NCI-H1417 (cell line): Measurements from ENCODE around the gene SIX2.

Experiments
- DNase-seq, 3 experiments: peaks; one replicate each; lab custom pipeline; 2025; lab: John Stamatoyannopoulos, UW

The SIX2 gene

DNA sequence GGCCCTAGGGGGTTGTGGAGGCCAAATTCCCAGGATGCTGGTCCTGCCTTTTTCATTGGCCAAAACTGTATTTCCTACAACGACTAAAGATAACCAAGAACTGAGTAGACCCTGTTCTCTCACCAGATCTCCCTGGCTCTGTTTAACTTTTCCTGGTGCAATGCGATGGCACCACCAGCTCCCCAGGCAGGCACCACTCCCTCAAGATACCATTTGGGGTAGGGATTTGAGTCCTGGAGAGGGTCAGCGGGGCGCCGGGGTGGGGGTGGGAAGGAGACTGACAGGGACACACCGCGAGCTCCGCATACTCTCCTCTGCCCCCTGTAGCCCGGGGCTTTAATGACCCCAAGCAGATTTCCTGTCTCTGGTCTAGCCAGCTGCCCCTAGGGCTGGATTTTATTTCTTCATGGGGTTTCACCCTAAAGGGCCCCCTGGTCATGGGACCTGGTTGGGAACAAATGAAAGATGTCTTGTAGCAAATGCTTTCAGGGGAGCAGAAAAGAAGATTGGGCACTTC lies 7.3 kb downstream of the SIX2 start:
- no peak for DNase-seq

DNA sequence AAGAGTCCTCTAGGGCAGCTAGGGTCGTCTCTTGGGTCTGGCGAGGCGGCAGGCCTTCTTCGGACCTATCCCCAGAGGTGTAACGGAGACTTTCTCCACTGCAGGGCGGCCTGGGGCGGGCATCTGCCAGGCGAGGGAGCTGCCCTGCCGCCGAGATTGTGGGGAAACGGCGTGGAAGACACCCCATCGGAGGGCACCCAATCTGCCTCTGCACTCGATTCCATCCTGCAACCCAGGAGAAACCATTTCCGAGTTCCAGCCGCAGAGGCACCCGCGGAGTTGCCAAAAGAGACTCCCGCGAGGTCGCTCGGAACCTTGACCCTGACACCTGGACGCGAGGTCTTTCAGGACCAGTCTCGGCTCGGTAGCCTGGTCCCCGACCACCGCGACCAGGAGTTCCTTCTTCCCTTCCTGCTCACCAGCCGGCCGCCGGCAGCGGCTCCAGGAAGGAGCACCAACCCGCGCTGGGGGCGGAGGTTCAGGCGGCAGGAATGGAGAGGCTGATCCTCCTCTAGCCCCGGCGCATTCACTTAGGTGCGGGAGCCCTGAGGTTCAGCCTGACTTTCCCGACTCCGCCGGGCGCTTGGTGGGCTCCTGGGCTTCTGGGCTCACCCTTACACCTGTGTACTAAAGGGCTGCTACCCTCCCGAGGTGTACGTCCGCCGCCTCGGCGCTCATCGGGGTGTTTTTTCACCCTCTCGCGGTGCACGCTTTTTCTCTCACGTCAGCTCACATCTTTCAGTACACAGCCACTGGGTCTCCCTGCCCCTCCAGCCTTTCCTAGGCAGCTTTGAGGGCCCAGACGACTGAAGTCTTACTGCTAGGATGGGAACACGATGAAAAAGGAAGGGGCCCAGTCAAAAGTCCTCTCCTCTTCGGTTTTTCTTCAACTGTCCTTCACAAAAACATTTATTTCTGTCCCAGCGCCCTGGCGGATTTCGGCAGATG lies 8.1 kb downstream of the SIX2 start:
- DNase-seq = no peak

DNA sequence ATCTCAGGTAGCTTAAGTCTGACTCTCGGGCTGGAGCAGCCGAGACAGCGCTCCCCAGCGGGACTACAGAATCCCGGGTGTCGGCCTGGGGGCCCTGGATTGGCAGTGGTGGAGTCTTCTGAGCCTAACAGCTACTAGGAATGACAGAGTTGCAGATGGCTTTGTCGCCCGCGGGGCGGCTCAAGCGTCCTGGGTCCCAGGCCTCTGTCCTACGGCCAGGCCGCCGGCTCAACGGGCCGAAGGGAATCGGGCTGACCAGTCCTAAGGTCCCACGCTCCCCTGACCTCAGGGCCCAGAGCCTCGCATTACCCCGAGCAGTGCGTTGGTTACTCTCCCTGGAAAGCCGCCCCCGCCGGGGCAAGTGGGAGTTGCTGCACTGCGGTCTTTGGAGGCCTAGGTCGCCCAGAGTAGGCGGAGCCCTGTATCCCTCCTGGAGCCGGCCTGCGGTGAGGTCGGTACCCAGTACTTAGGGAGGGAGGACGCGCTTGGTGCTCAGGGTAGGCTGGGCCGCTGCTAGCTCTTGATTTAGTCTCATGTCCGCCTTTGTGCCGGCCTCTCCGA lies 8.8 kb downstream of the SIX2 start:
- DNase-seq = no peak

DNA sequence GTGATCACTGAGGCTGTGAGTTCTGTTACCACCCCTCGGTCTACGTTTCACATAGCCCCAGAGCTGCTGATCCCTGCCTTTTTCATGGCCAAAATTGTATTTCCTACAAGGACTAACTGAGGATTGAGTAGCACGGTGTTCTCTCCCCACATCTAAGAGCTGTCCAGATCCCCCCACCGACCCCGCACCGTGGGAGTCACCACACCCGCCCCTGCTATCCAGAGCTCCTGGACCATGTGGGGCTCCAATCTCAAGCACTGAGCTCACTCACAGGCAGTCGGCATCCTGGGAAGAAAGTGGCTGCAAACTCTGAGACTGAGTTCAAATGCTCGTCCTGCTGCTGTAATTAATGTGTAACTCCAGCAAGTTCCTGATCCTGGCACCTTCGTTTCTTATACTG lies 9.7 kb downstream of the SIX2 start:
- DNase-seq = no peak

DNA sequence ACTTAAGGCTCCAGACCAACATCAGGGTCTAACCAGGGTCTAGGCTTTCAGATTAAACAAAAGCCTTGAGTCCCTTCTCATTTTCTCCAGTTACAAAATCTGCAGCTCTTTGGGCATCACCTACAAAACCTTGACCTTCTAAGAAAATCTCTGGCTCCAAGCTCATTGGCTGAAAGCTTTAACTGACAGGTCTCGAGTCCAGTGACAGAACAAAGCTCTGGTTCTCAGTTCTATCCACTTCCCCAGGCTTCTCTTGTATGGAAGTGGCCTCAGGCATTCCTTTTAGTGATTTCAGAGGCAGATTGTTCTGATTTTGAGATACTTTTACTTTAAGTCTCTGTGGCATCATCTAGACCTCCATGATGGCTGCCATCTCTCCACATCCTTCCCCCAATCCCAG lies 11.3 kb downstream of the SIX2 start:
- DNase-seq = no peak

GRCh38 chr2:44996356-44996755 lies 12.9 kb downstream of the SIX2 start:
- no peak for DNase-seq

DNA sequence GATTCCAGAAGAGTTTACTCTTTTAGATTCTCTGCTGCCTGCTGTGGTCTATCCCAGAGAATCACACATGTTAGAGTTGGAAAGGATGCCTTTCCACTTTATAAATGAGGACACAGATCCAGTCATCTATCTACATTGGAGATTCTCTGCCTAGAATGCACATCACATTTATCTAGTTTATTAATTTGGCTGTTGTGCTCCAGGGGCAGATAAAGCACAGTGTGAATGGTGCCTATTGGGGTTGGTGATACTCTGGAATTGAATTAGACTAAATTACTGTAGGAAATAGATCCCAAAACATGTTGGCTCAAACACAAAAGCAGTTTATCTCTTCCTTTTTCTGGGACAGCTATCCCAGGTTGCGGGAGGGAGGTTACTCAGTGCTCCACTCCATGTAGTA lies 14.9 kb downstream of the SIX2 start:
- DNase-seq = no peak

DNA sequence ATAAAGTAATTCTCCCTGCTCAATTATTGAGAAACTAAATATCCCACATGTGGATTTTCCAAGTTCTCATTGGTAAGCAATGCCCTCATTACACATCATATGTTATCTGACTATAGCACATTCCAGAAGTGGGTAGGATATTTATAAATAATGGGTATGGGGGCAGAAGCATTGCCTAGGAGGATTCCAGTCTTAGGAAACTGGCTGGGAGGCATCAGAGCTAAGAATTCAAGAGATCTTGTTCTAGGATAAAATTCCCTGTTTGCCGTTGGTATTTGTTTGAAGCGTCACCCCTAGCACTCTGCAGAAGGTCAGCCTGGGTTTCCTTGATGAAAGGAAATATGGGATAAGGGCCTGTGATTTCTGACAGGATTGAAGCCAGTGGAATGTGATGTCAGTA lies 20.1 kb downstream of the SIX2 start:
- DNase-seq = no peak

- no peak for DNase-seq
Observed at GRCh38 chr2:44983836-44984604, 25.2 kb downstream of the SIX2 start.

GRCh38 chr2:44981714-44982108 lies 27.5 kb downstream of the SIX2 start:
- DNase-seq = peak; percentile 75 to 92 (median 89)

- DNase-seq = peak in 2 of 3 experiments; percentile 65 to 80
Observed at GRCh38 chr2:44980751-44981713, 28.2 kb downstream of the SIX2 start.

GRCh38 chr2:44979581-44979980 lies 29.7 kb downstream of the SIX2 start:
- DNase-seq = no peak

DNA sequence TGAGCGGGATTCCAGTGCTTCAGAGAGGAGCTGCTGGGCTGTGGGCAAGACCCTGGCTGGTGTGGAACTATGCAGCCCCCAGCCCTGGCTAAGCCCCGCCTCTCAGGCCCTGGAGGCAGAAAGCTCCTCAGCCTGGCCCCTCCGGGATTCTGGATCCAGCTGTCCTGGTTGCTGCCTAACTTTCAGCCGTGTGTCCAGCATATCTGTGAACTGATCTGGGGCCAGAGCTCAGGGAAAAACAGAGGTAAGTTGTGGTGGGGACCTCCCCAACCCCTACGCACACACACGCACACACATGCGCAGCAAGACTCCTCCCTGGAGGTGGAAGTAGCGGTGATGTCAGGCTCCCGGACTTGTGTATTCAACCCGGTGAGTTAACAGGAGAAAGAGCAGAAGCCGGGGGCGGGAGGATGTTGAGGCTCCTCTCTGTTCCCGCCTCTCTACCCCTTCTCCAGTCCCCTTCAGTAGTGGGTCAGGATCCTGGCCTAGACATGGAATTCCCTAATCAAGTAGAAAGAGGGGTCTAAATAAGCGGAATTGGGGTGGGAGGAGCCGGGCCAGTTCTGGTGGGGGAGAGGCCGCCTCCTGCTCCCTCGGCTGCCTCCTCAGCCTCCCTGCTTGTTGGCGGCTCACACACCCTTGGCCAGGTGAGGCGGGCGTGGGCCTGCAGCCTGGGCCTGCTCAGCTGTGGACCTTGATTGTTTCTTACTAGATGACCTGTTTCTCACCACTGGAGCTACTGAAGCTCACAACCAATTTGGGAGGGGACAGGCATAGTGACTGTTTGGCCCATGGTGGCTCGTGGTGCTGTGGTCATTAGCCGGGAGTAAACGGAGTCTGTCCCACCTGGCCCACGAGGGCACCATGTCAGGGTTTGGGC lies 33.4 kb downstream of the SIX2 start:
- DNase-seq = no peak

DNA sequence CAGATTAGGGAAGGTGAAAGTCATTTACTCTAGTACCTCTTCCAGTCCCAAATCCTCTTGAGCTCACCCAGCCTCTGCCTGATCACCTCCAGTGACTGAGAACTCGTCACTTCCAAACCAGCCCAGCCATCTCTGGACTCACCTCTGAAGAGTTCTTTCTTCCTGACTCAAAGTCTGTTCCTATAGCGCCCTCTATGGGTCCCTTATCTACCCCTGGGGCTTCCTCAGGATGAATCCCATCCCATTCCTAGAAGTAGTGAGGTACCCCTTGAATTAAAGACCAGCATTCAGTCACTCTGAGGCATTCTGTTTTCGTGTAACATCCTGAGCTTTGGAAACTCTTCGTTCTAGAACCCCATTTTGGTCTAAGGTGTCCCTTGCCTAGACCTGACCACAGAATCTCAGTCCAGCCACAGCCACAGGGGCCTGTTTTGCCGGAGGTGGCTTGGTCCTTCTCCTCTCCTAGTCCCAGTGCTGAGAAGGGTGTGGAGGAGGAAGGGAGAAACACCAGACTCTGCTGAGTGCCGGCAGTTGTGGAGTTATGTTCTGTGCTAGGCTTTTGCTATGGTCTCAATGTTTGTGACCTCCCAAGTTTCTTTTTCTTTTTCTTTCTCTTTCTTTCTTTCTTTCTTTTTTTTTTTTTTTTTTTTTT lies 35.1 kb downstream of the SIX2 start:
- DNase-seq = peak; percentile 67 to 87 (median 80)

- DNase-seq = peak in 2 of 3 experiments; percentile 78 to 90
Observed at GRCh38 chr2:44972771-44973535, 36.3 kb downstream of the SIX2 start.

- no peak for DNase-seq
Observed at GRCh38 chr2:44970846-44971450, 38.3 kb downstream of the SIX2 start.

DNA sequence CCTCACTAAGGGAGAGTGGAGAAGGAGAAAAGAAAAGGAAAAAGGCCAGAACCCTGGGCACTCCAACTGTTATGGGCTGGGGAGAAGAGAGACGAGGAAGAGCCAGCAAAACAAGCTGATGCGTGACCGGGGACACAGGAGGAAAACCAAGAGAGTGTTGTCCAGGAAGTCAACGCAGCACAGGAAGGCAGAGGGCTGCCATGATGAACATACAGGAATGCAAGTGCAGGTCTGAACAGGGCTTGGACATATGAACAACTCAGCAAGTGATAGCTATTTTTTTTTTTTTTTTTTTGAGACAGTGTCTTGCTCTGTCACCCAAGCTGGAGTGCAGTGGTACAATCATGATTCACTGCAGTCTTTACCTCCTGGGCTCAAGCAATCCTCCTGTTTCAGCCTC lies 39.3 kb downstream of the SIX2 start:
- DNase-seq = no peak

GRCh38 chr2:44967727-44968432 lies 41.4 kb downstream of the SIX2 start:
- DNase-seq = no peak
